Activated T-helper 1 cell treated with Interleukin-2 at 50 U/mL for 16 hours (primary cell): ENCODE data around the gene ECM2.

Experiments used
- DNase-seq: peaks from one replicate; pipeline ENCODE4 v3.0.0-alpha.2; 2020; ENCODE audit warnings: low read depth

ECM2 gene

DNA sequence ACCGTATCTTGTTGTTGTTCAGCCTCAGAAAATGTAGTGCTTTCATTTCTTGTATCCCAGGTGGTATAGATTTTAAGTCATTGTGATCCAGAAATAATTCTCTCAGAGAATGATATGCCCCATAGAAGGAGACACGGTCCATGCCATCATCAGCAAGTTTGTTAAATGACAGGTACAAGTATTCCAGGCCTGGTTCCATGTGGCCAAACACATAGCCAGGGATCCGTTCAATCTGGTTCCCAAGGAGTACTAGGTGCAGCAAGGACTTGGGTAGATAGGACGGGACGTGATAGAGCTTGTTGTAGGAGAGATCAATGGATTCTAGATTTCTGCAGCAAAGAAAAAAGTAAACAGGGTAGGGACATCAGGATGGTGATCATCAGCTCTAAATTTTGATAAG is 35.1 kb downstream of the ECM2 start:
- no peak for DNase-seq

DNA sequence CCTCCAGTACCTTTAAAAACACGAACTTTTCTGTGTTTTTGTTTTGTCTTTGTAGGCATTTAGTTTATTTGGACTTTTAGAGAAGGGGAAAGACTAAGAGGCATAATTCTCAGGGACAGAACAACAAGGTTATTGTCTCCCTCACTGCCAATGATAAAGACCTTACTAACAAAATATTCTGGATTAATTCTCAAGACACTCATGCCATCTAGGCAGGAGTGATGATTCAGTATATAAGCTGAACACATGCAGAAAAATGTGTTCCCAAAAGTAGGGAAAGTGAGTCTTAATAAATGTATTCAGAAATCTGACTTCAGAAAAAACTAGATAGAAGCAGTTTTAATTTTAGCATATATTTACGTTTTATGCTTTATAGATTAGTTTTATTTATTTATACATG is 36.1 kb downstream of the ECM2 start:
- no peak for DNase-seq

DNA sequence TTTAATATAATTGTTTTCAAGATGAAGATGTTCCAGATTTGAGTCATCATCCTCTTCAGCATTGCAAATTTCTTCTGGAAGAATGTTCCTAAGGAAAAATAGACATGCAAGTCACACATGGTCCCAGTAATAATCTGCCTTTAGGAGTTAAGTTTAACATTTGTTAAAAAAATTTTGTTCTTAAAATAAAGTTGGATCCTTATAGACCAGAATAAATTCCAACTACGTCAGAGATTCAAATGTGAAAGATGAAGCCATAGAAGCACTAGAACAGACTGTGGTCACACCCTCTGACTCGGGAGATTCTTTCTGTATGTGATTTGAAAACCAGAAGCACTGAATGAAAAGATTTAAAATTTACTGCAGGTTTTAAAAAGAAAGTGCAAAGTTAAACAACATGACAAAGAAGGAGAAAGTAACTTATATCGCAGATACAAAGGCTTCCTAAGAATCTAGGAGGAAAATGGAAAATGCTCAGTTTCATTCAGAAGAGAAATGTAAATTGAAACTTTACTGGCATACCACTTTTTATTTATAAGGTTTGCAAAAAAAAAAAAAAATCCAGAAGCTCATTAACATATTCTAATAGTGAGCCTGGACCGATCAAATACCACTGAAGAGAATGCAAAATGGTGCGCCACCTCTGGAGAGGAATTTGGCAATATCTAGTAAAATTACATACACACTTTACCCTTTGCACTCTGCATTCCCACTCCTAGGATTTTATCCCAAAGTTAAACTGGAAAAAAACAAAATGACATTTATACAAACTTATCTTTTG is 39.2 kb downstream of the ECM2 start:
- no peak for DNase-seq

DNA sequence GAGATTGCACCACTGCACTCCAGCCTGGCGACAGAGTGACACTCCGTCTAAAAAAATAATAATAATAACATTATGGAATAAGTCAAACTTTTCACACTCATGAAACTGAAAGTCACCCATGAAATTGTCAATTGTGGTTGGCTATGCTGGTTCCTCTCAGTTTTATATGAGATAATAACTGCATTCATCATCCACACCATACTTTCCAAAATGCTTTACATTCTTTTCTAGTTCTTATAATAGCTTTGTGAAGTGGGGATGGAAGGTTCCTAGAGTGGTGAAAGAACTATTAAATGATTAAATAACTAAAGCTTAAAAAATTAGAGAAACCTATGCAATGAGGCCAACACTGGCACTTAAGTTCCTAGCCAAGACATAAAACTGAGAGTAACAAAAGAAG is 40.9 kb downstream of the ECM2 start:
- no peak for DNase-seq

DNA sequence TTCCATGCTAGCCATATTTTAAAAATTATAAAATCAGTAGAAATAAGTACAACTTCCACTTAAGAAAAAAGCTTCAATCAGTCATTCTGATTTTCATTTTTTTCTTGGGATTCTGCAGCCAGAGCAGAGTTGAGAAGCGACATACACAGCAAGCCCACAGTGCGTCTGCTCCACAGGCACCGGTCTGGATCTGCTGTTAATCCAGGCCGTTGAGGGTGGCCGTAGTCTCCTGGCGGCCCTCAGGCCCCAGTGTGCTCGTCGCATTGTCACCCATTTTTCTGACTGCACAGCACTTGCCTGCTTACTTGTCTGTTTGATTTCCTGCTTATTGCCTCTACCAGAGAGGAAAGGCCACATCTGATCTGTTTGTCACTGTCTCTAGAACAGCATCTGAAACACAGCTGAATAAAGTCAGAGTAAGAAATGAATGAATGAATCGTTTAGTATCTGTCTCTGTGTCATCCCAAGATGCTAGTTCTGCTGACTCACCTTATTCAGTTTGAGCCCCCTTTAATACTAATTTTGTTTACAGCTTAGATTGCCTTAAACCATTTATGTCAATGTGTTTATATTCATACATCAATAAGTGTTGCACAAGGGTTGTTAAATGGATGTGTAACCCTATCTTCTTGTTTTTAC is 41.9 kb downstream of the ECM2 start:
- no peak for DNase-seq

DNA sequence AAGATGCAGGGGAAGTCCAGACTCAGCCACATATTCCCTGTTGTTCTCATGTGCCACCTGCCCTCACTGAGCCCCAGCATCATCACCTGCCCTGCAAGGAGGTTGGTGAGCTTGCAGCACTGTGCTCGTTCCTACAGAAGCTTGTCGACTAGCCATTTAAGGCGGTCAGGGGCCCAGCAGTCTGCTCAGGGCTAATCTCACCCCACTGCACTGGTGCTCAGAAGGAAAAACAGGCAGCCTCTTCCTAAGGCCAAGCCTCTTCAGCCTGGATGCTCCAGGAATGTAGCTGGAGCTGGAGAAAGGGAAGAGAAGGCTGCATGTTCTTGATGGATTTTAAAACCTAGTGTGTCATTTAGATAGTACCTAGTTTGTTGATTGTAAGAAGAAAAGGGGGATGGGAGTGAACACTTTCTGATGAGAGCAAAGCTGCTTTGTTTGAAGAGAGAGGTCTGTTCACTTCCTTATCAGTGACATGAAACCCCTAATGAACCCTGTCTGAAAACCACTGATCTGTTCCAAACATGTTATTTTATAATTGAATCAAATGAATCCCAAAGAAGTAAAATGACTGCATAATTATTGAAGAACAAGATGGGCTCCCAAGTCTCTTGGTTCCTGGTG is 42.9 kb downstream of the ECM2 start:
- no peak for DNase-seq

DNA sequence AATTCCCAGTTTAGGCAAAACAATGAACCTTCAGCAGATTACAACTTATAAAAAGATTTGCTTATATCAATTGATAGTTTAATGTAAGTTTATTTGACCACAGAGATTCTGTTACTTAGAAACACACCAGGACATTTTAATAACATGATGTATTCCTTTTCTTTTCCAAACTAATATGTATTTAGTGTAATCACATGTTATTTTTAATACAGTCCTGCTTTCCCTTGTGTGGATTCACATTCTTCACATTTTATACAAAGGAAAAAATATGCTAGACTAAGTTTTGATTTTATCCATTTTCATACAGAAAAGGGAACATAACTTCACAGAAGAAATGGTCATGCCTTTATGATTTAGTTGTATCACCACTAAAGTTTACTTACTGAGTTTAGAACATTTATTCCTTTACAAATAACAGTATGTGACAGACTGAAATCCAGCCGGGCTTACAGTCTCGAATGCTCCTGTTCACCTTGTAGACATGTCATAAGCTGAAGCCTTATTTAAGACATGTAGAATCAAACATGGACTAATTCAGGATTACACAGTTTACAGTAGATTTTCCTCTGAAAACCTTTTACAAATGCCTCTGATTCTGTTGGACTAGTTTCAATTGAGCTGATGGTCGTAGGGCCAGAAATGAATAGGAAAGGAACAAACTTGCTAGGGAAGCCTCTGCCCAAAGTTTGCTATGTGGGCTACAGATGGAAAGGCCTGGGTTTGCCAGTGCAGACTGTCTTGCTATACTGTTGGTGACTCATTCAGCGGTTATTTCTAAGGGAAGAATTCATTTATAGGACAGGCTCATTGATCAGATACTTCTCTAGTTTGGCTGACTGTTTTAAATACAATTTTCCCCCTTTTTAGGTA is 46.9 kb downstream of the ECM2 start:
- no peak for DNase-seq

DNA sequence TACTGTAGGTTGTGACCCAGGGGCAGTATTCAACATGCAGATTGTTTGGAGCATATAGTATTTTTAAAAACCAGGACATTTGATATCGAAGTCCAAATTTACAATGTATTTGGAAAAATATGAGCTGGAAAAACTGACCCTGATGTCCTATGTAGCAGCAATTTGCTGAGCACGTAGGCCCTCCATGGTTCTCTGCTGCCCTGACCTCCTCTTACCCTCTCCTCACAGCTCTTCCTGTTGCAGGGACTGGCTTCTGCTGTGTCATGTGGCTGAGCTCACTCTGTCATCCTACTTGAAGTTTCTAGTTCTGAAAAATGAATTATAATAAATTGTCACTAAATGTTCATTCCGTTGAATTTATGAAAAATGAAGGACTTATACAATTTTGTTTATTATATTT is 49.4 kb downstream of the ECM2 start:
- DNase-seq = no peak

DNA sequence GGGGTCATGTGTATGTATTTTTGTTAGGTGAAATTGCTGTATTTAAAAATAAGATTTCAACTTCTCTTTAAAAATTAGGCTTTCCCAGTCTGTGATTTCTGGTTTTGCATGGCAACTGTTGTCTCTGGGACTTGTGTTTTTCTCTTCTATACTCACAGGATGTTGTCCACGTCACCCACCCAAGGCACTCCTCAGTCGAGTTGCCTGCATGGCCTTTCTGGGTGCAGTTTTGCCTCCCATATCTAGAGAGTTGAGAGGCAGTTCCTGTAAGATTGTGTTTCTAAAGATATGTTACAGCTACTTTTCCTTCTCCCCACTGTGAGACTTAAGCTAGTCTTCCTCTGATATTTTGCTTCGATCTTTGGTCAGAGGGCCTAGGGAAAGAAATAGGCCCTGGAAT is 51.2 kb downstream of the ECM2 start:
- DNase-seq = no peak

DNA sequence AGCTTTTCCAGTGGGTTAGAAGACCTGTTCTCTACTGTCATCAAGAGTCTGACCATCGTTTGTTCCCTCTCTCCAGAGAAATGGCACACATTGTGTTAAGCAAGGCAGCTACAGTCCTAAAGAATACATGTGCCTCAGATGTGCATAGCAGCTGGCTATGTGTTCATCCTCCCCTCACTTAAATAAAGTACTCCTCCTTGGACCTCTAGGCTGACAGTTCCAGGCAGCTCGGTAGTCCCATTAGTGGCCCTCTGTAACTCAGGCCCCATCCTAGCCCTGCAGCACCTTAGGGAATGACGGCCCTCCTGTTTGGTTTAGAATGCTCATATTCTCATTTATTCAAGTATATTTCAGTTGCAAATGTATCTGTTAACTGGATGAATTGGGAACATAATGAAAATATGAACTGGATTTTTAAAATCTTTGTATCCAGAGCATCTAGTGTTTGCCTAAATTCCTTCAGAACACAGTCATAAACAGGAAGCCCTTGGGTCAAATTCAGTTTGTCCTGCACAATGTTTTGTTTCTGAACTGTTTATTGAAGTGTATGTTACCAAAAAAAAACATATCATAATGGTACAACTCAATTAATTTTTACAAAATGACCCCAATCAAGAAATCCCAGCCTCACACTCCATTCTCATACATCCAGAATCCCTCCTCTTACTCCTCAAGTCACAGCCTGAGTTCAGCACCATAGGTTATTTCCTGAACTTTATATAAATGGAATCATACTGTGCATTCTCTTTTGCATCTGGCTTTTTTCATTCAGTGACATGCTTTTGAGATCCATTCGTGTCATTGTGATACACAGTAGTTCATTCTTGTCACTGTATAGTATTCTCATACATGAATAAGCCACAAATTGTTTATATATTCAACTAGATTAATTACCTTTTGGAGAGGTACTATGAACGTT is 51.9 kb downstream of the ECM2 start:
- DNase-seq = no peak

DNA sequence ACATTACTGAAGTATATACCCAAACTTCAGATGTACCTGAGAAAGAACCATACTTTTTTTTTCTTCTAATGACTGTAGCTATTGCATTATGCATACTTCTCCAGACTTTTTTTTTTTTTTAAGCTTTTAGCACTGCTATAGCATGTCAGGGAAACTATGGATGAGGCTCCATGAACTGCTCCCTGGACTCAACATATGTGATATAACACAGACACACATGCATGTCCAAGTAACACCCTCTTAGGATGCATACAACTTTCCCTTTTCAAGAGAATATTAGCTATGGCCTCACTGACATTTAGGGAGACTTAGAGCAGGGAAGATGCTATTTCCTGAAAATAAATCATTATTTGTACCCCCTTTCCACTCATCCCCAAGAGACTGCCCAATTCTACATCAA is 53.0 kb downstream of the ECM2 start:
- DNase-seq = no peak

DNA sequence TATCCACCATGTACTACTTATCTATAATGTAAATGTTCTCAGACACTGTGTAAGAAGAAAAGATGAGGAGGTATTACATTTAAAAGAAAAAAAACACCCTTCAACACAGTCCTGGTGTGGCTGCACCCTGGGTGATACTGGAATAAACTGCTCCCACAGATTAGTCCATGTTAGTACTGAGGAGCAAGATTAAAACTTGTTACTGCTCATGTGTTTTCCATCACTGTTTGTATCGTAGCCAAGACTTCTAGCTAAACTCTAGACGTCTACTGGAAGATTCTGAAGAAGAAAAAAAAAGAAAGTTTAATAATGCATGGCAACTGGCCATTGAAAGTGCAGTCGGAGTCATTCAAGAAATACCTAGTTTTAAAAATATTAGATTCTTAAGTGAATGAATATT is 53.5 kb downstream of the ECM2 start, which contains the start of gene ASPN:
Gene ASPN, minus strand, starts transcription at position 178 of the 400 bp plus-strand sequence.
- no peak for DNase-seq

DNA sequence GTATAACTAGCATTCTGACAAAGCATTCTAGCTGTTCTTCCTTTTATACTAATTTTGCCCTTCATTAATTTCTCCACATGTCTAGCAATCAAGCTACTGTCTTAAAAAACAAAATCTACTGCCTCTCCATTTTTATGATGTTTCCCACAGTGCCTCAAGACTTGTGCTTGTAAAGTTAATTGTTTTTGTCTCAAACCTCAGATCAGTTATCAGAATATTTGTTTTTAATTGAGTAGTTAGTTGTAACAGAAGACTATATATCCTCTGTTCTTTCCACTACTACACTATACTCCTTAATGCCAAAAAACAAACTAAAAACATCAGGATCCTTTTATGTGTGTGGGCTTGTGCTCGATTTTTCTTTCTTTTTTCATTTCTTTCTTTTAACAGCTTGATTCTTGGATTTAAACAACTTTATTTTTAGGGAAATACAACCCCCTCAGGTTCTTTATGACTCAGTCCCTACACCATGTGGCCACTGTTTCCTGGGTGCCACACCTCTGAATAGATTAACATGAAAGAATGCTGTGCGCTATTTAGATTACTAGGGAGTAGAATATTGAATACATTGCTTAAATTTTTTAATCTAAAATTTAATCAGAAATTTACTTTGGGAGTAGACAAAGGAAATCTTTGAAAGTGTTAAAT is 54.7 kb downstream of the ECM2 start:
- DNase-seq = no peak

DNA sequence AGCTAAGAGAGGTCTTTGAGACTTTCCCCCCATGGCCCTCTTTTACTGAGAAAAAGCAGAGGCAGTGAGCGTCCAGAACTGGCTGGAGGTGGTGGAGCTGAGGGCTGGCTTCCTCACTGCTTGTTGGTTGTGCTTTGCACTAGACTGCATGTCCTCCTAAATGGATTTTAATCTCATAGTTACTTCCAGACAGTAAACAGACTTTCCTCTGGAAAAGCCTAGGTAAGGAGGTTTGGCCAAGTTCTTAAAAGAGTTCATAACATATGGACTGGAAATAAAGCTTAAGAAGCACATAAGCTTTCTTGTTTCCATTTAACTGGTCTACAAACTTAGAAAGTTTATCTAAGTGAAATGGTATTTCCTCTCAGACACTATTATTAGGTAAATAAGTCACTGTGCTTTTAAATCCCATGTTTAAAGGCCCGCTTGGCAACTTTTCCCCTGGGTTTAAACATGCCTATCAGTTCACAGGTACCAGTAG is 55.5 kb downstream of the ECM2 start:
- DNase-seq = no peak

DNA sequence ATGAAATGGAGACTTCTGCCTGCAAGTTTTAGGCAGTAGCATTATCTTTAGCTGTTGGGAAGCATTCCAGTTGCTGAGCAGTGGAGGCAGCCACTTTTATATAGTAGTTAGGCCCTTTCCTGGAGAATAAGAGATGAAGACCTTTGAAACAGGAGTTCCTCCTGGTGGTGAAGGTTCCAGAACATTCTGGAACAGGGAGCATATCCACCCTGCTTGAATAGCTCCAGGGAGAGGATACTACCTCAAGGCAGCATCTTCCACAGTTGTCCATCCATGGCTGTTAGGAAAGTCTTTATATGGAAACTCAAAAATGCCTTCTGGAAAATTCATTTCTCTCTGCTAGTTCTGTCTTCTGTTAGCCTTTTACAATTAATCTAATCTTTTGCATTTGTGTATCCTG is 56.4 kb downstream of the ECM2 start:
- DNase-seq = no peak

DNA sequence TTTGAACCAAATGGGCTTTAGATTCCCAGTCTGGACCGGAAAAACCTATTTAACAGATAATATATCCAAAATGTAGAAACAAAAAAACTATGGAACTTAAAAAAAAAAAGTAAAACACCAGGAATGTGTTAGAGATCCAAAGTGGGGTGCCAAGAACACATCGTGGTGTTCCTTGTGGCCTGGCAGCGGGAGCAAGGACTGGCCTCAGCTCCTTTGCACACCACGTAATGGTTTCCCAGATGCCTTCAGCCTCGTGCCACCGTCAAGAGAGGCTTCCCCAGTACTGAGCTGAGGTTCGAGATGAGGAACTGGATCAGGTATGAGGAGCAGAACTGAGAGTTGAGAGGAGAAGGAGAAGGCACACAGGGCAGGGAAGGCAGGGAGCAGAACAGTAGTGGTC is 57.0 kb downstream of the ECM2 start:
- DNase-seq = no peak

DNA sequence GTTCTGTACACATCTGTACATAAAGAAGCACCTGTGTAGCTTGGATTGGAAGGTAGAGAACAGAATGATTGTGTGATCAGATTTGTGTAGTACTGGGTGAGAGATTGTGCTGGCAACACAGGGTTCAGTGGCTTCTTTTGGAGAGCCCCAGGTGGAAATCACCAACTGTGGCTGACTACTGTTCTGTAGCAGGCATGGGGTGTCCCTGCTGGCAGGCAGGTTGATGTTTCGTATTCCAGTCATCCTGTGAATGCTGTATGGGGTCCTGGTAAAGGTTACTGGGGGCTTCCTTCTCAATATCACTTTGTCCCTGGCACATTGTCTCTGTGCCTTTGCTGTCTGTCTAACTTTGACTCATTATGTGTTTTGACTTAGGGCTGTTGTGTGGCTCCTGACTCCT is 58.8 kb downstream of the ECM2 start:
- DNase-seq = no peak

DNA sequence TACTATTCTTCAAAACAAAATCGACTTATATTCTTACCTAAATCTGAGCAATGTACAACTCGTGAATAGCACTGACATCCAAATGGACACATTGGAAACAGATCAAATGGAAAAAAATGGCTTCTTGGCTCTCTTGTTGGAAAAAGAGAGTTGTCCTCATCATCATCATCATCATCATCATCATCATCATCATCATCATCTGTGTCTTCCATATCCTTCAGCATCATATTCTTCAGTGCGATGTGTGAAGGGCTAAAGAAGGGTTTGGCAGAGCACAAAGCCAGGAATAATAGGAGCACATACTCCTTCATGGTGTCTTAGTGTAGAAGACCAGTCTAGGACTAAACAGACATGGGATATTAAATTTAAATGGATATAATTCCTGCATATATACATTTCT is 61.2 kb downstream of the ECM2 start:
- DNase-seq = no peak

DNA sequence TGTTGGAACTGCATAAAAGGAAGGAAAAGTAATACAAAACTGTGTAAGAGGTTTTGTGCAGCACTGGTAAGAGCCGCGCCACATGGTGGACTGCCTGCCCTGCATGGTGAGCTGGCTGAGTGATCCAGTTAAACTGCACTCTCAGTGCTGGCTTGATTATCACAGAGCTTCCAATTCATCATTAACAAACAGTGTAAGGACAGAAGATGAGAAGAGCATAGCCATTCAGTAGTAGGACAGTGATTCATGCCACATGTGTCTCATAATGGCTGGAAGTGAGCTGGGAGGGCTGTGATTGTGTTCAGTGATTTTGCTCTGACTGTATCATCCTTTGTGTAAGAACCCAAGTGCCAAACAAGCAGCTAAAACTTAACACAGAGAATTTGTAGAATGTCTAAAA is 67.6 kb downstream of the ECM2 start:
- no peak for DNase-seq

DNA sequence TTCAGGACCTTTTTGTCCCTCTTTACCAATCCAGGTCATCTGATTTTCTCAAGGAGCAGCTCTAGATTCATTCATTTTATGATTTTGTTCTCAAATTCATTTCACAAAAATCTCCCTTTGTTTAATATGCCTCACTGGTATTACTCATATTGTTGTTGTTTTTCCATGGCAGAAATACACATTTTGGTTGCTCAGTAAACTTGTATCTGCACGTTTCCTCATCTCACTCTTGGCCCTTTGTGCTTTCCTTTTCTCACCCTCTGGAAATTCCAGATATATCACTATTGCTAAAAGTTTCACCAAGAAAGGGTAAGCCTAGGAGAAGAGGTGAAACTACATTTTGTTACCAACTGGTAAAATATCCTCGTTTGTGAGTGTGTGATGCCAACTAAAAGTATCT is 68.3 kb downstream of the ECM2 start:
- DNase-seq = no peak

DNA sequence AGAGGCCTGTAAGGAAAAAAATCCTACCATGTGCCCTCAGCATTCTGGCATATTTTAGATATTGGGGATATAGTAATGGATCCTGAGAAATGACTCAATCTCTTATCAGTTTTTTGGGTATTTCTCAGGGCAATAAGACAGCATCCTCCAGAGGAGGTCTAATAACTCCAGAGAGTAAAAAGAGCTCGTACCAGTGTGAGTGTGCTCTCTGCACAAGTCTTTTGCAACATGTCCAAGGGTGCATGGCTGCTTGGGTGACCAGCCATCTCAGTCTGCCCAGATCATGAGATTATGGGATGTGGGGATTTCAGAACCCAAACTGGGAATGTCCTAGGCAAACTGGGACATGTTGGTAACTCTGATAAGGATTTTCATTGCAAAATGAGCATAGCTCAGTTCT is 68.7 kb downstream of the ECM2 start:
- DNase-seq = no peak
